Measurements from ENCODE around the gene SLC6A11. TPM values are rescaled to one million over a fixed set of nuclear protein-coding genes. Genes with fewer than 3 reads are reported as not detected.

The SLC6A11 gene
- total and polyA plus RNA-seq, 2 of the 8 experiments (the other 6 are each of a cell fraction or from before 2014, with no cell fraction given): 0.78 to 1.5 TPM

GRCh38 chr3:10929978-10930665, 114.1 kb downstream of the SLC6A11 start:
- no peak overlapping the region for H3K27ac ChIP-seq (ENCODE audit: low read depth, low read length)

More at GRCh38 chr3:10929978-10930665, 114.1 kb downstream of the SLC6A11 start:
- Histone ChIP-seq H2BK20ac (ENCODE audit: low read length) (no peak overlapping the region), H2AFZ (ENCODE audit: low read length) (no peak overlapping the region), H3K14ac (ENCODE audit: insufficient read length) (no peak overlapping the region), H3K4me2 (ENCODE audit: insufficient read depth in 1 of 2, low read depth in 2 of 2, low read length in 2 of 2) (no peak overlapping the region), H3K27me3 (replicated peaks in 1 of 4; ENCODE audit: control insufficient read depth in 3 of 4, extremely low read depth in 1 of 4, insufficient read depth in 3 of 4, low read length in 3 of 4) (no peaks in the 10 kb centered on the region), H3K4me1 (replicated peaks in 1 of 4; ENCODE audit: control insufficient read depth in 3 of 4, insufficient read depth in 4 of 4, low read length in 3 of 4) (no peaks in the 10 kb centered on the region; a peak in 1 of 7 replicates), H3K23me2 (ENCODE audit: low read depth, low read length) (no peaks in the 10 kb centered on the region), H3K18ac (ENCODE audit: extremely low read depth, low read length) (no peak overlapping the region), H4K91ac (replicated peaks; ENCODE audit: insufficient read length, low read length) (no peak overlapping the region), H3K79me2 (ENCODE audit: control insufficient read depth in 1 of 2, insufficient read depth in 2 of 2, low read length in 2 of 2) (no peaks in the 10 kb centered on the region), H3K9ac (replicated peaks in 1 of 4; ENCODE audit: extremely low read depth in 1 of 4, low read depth in 3 of 4, low read length in 3 of 4) (no peak overlapping the region), H4K8ac (ENCODE audit: extremely low read depth, insufficient read depth, low read length) (no peak overlapping the region), H3K9me3 (ENCODE audit: insufficient read depth in 2 of 2, low read depth in 1 of 2, low read length in 1 of 2) (no peaks in the 10 kb centered on the region), H3K56ac (replicated peaks; ENCODE audit: insufficient read length, low read depth, low read length) (no peak overlapping the region), H2BK5ac (ENCODE audit: low read depth, low read length) (no peak overlapping the region), H2BK120ac (replicated peaks; ENCODE audit: low read depth, low read length) (no peak overlapping the region), H4K5ac (ENCODE audit: insufficient read length, low read depth, low read length) (no peak overlapping the region), H2BK12ac (ENCODE audit: low read depth, low read length) (no peak overlapping the region), H2BK15ac (ENCODE audit: low read length) (no peak overlapping the region), H3K23ac (ENCODE audit: insufficient read length) (no peak overlapping the region), H4K20me1 (replicated peaks in 1 of 2; ENCODE audit: control insufficient read depth in 1 of 2, insufficient read depth in 2 of 2, low read length in 2 of 2) (no peaks in the 10 kb centered on the region), H3K4ac (replicated peaks; ENCODE audit: insufficient read length, low read depth, low read length) (no peak overlapping the region), H3K36me3 (ENCODE audit: control insufficient read depth in 2 of 4, insufficient read depth in 4 of 4, low read length in 3 of 4) (no peaks in the 10 kb centered on the region), H3K4me3 (ENCODE audit: extremely low read depth in 1 of 4, insufficient read depth in 2 of 4, low read depth in 3 of 4, low read length in 4 of 4) (no peak overlapping the region), H3K79me1 (ENCODE audit: low read depth, low read length) (no peaks in the 10 kb centered on the region; the same call in 1 of the 2 replicates), H2AK5ac (ENCODE audit: low read depth, low read length) (no peak overlapping the region)
- DNase-seq (ENCODE audit: low read depth in 1 of 2, low spot score in 2 of 2) (peak in 1 of 2 experiments; percentile 20), FAIRE-seq (no peak)
- POLR2A ChIA-PET (ENCODE audit: partially characterized antibody): no interaction called here
- TF ChIP-seq SIN3A (conservative IDR thresholded peaks at IDR 0.05 in 1 of 2, IDR thresholded peaks at IDR 0.05 in 1 of 2; ENCODE audit: low read depth in 1 of 2, low read length in 2 of 2) (no peak), HDAC2 (IDR thresholded peaks at IDR 0.05; ENCODE audit: borderline replicate concordance in 1 of 2, low read depth in 2 of 2, low read length in 2 of 2) (no peak), SP4 (IDR thresholded peaks at IDR 0.05; ENCODE audit: low read length) (no peak), E2F6 (IDR thresholded peaks at IDR 0.05) (no peak)
- WGBS, 2 experiments (ENCODE audit: extremely low coverage in 1 of 2, insufficient coverage in 1 of 2, insufficient read length in 1 of 2, insufficient replicate concordance in 2 of 2, low coverage in 1 of 2, low lambda C conversion rate in 2 of 2, missing lambda C conversion rate in 1 of 2): 85% methylated on average over 9 of the region's 9 CpGs; no CpG with 5 or more reads in 1 of the 2 experiments
- CTCF ChIA-PET (ENCODE audit: partially characterized antibody): interaction anchor here (0.7 to 4.1 kb wide), 6 partner anchors 12 to 669 kb away, joined by 3 to 16 read pairs (median 3); no protein-coding TSS in a partner anchor

Data from H1 (cell line).